Keratinocyte (primary cell): ENCODE results near the gene ZBTB40.

Source experiments
- EZH2 ChIP-seq: IDR thresholded peaks from one replicate; pipeline ENCODE4 v1.6.1; 2012; ENCODE audit warnings: inconsistent platforms, mild to moderate bottlenecking, low read length, moderate library complexity
- TF ChIP-seq, protein P1 (sequence below), 3 experiments: IDR thresholded peaks in 1 of 3; conservative IDR thresholded peaks in 1 of 3; optimal IDR thresholded peaks in 1 of 3; 2 replicates in 2 of 3; 3 replicates in 1 of 3; pipeline versions ENCODE3 to v1.5.1; 2011; ENCODE audit warnings: low read length in 3 of 3, mild to moderate bottlenecking in 3 of 3, moderate library complexity in 2 of 3, control low read depth in 1 of 3, inconsistent platforms in 1 of 3; ENCODE audit not compliant: insufficient read depth in 2 of 3; ENCODE audit errors: extremely low read depth in 1 of 3

DNA sequence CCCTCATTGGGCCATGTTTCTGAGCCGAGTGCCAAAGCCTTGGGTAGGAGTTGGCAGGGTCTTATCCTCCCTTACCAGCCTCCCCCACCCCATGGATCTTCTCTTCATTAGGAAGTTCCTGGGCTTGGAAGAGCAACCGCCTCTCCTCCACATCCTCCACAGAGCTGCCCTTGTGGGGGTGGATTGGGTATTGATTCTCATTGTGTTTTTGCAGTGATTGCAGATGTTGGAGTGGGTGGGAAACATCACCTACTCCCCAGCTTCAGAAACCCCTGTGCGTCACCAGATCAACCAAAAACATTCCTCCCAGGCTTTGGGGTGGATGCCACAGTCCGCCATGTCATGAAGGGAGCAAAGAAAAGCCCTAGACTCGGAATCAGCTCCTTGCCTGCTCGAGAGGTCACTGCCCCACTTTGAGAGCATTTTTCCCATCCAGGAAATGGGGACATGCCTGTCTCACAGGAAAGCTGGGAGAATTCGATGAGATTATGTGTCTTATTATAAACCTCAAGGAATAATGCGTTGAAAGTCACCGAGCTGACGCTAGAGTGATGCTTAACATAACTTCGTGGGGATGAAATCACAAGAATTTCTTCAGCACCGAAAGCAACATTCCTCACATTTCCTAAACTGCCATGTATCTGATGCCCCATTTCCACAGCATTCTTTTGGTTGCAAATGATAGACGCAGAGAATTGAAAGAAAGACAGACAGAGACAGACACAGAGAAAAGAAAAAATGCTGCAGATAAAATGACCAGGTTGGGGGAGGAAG is 44.7 kb upstream of the ZBTB40 start:
- TF ChIP-seq, protein P1, sequence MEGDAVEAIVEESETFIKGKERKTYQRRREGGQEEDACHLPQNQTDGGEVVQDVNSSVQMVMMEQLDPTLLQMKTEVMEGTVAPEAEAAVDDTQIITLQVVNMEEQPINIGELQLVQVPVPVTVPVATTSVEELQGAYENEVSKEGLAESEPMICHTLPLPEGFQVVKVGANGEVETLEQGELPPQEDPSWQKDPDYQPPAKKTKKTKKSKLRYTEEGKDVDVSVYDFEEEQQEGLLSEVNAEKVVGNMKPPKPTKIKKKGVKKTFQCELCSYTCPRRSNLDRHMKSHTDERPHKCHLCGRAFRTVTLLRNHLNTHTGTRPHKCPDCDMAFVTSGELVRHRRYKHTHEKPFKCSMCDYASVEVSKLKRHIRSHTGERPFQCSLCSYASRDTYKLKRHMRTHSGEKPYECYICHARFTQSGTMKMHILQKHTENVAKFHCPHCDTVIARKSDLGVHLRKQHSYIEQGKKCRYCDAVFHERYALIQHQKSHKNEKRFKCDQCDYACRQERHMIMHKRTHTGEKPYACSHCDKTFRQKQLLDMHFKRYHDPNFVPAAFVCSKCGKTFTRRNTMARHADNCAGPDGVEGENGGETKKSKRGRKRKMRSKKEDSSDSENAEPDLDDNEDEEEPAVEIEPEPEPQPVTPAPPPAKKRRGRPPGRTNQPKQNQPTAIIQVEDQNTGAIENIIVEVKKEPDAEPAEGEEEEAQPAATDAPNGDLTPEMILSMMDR (optimal IDR thresholded peaks at IDR 0.05 in 1 of 3, IDR thresholded peaks at IDR 0.05 in 1 of 3, conservative IDR thresholded peaks at IDR 0.05 in 1 of 3; ENCODE audit: extremely low read depth in 1 of 3, insufficient read depth in 2 of 3, low read length in 3 of 3), result no peak
- TF ChIP-seq EZH2, result no peak
